Prostate gland (tissue), 2 donors: Measurements from ENCODE around the gene FAM161B.

Source experiments
- POLR2A ChIP-seq: fragments of 450-650 bp; IDR thresholded peaks from one replicate; pipeline ENCODE4 v1.6.1; 2016; ENCODE audit warnings: antibody characterized with exemption, mild to moderate bottlenecking
- POLR2AphosphoS5 ChIP-seq: sonication (generic); formaldehyde crosslinking; IDR thresholded peaks from one replicate; pipeline ENCODE4 v1.6.1; 2017; ENCODE audit warnings: antibody characterized with exemption
- TF ChIP-seq, protein P1 (sequence below), 4 experiments: fragments of 200-600 bp in 2 of 4; fragments of 450-650 bp in 2 of 4; sonication (generic) in 2 of 4; IDR thresholded peaks; 1 replicate in 3 of 4; 2 replicates in 1 of 4; pipeline ENCODE4 v1.5.1; 2016 to 2019; ENCODE audit warnings: antibody characterized with exemption in 4 of 4, mild to moderate bottlenecking in 2 of 4, moderate library complexity in 2 of 4

DNA sequence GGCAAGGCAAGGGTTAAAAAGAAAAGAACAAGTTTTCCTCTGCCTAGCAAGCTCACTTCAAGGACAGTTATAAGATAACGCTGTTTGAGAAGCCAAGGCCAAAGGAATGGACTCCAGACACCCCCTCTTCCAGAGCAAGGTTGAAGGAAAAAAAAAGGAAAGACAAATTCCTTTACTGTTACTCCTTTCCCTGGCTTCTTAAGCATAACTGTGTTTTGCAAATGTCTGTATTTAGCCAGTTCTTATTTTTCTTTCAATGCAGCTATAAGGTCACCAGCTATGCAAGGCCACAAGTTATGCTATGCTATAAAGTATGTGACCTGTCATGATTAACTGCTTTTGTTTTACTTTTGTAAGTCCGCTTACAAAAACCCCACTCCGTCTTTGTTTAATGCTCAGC, 36.6 kb downstream of the FAM161B start:
- TF ChIP-seq, protein P1, sequence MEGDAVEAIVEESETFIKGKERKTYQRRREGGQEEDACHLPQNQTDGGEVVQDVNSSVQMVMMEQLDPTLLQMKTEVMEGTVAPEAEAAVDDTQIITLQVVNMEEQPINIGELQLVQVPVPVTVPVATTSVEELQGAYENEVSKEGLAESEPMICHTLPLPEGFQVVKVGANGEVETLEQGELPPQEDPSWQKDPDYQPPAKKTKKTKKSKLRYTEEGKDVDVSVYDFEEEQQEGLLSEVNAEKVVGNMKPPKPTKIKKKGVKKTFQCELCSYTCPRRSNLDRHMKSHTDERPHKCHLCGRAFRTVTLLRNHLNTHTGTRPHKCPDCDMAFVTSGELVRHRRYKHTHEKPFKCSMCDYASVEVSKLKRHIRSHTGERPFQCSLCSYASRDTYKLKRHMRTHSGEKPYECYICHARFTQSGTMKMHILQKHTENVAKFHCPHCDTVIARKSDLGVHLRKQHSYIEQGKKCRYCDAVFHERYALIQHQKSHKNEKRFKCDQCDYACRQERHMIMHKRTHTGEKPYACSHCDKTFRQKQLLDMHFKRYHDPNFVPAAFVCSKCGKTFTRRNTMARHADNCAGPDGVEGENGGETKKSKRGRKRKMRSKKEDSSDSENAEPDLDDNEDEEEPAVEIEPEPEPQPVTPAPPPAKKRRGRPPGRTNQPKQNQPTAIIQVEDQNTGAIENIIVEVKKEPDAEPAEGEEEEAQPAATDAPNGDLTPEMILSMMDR (IDR thresholded peaks at IDR 0.05), result no peak
- TF ChIP-seq POLR2AphosphoS5 (no peak), POLR2A (no peak)
